CD14-positive monocyte (primary cell): ENCODE measurements around the gene TRIM25. TPM values are rescaled to one million over a fixed set of nuclear protein-coding genes. Genes with fewer than 3 reads are reported as not detected.

Source experiments
- DNase-seq, 3 donors: peaks; one replicate each; pipeline ENCODE4 v3.0.0-alpha.2; 2011 to 2022
- H2AFZ ChIP-seq: 2 replicates; pipeline ENCODE4 v1.6.0; 2012; ENCODE audit warnings: mild to moderate bottlenecking, low read depth, low read length, inconsistent platforms; ENCODE audit not compliant: insufficient read depth, poor library complexity, severe bottlenecking
- H3K27ac ChIP-seq, 2 donors: 1 replicate in 1 of 2; 2 replicates in 1 of 2; pipeline ENCODE4 v1.5.1; 2012 to 2013; ENCODE audit warnings: low read length in 2 of 2, control low read depth in 1 of 2, inconsistent platforms in 1 of 2, low read depth in 1 of 2, mild to moderate bottlenecking in 1 of 2
- H3K27me3 ChIP-seq, 2 donors: one replicate each; pipeline versions ENCODE4 v1.6.0 to v1.6.1; 2011 to 2013; ENCODE audit warnings: low read length in 2 of 2; ENCODE audit not compliant: control insufficient read depth in 2 of 2, insufficient read depth in 2 of 2
- H3K36me3 ChIP-seq, 2 donors: replicated peaks in 1 of 2; 1 replicate in 1 of 2; 2 replicates in 1 of 2; pipeline versions ENCODE4 v1.5.1 to v1.6.1; 2012 to 2013; ENCODE audit warnings: low read length in 2 of 2, control low read depth in 1 of 2, inconsistent platforms in 1 of 2, mild to moderate bottlenecking in 1 of 2; ENCODE audit not compliant: insufficient read depth in 2 of 2, control insufficient read depth in 1 of 2
- H3K4me1 ChIP-seq, 2 donors: 1 replicate in 1 of 2; 2 replicates in 1 of 2; pipeline versions ENCODE4 v1.5.1 to v1.6.1; 2012 to 2013; ENCODE audit warnings: low read length in 2 of 2, control low read depth in 1 of 2, inconsistent platforms in 1 of 2, mild to moderate bottlenecking in 1 of 2, moderate library complexity in 1 of 2; ENCODE audit not compliant: insufficient read depth in 2 of 2, control insufficient read depth in 1 of 2
- H3K4me2 ChIP-seq: replicated peaks from 2 replicates; pipeline ENCODE3; 2012; ENCODE audit warnings: low read length, moderate library complexity, mild to moderate bottlenecking; ENCODE audit not compliant: poor library complexity, severe bottlenecking; ENCODE audit errors: extremely low read depth
- H3K4me3 ChIP-seq, 3 experiments: fragments of 200-600 bp in 1 of 3; sonication (generic) in 1 of 3; replicated peaks in 1 of 3; 1 replicate in 2 of 3; 2 replicates in 1 of 3; pipeline ENCODE4 v1.5.1; 2011 to 2013; ENCODE audit warnings: low read length in 3 of 3, mild to moderate bottlenecking in 3 of 3, control low read depth in 2 of 3, low read depth in 2 of 3, inconsistent platforms in 1 of 3, moderate library complexity in 1 of 3
- H3K79me2 ChIP-seq: 2 replicates; pipeline ENCODE4 v1.6.0; 2012; ENCODE audit warnings: mild to moderate bottlenecking, control low read depth, inconsistent platforms, low read length, moderate library complexity; ENCODE audit not compliant: insufficient read depth
- H3K9ac ChIP-seq: 2 replicates; pipeline ENCODE4 v1.6.0; 2017; ENCODE audit warnings: low read length, mild to moderate bottlenecking; ENCODE audit not compliant: insufficient read depth, poor library complexity, severe bottlenecking
- H3K9me3 ChIP-seq, 2 donors: replicated peaks in 1 of 2; 1 replicate in 1 of 2; 2 replicates in 1 of 2; pipeline versions ENCODE4 v1.5.1 to v1.6.1; 2012 to 2013; ENCODE audit warnings: low read length in 2 of 2, control low read depth in 1 of 2; ENCODE audit not compliant: control insufficient read depth in 1 of 2, insufficient read depth in 1 of 2
- H4K20me1 ChIP-seq: 2 replicates; pipeline ENCODE4 v1.6.0; 2012; ENCODE audit warnings: mild to moderate bottlenecking, low read length, control low read depth, moderate library complexity; ENCODE audit not compliant: insufficient read depth
- H3K27ac Mint-ChIP-seq, 7 donors: one replicate each; pipeline ENCODE4 v1.8.0; 2020; ENCODE audit warnings: mild to moderate bottlenecking in 7 of 7, mixed read lengths in 7 of 7, moderate library complexity in 6 of 7, inconsistent platforms in 2 of 7
- H3K27me3 Mint-ChIP-seq, 3 donors: one replicate each; pipeline ENCODE4 v1.8.0; 2021 to 2022; ENCODE audit warnings: low read depth in 3 of 3, mild to moderate bottlenecking in 3 of 3, mixed read lengths in 3 of 3, moderate library complexity in 3 of 3, inconsistent platforms in 1 of 3
- H3K36me3 Mint-ChIP-seq, 2 donors: one replicate each; pipeline ENCODE4 v1.8.0; 2020; ENCODE audit warnings: mixed read lengths in 2 of 2, inconsistent platforms in 1 of 2, mild to moderate bottlenecking in 1 of 2
- H3K4me1 Mint-ChIP-seq: one replicate; pipeline ENCODE4 v1.8.0; 2020; ENCODE audit warnings: mild to moderate bottlenecking, mixed read lengths
- H3K4me3 Mint-ChIP-seq, 2 donors: one replicate each; pipeline ENCODE4 v1.8.0; 2020; ENCODE audit warnings: mild to moderate bottlenecking in 2 of 2, mixed read lengths in 2 of 2, moderate library complexity in 1 of 2
- H3K9me3 Mint-ChIP-seq, 7 donors: one replicate each; pipeline ENCODE4 v1.8.0; 2020 to 2022; ENCODE audit warnings: mixed read lengths in 7 of 7, mild to moderate bottlenecking in 6 of 7, moderate library complexity in 6 of 7, inconsistent platforms in 2 of 7
- WGBS: methylation state at CpG from one replicate; pipeline ENCODE4 v1.1.5; 2013; ENCODE audit warnings: missing lambda C conversion rate; ENCODE audit not compliant: insufficient coverage; 5-methylcytosine and 5-hydroxymethylcytosine counted together
- intact Hi-C, 2 donors: fragments of 100-400 bp; cut with micrococcal nuclease; formaldehyde crosslinking; loops; one replicate each; pipeline versions ENCODE4 v1.15.0 to v1.15.1; 2023
- polyA plus RNA-seq, 3 donors: library from polyadenylated mRNA; depleted of rRNA in 1 of 3; unstranded in 2 of 3; stranded (reverse) in 1 of 3; fragments of 300-500 nt in 2 of 3; fragments of >200 nt in 1 of 3; fragmentation: Illumina TruSeq in 2 of 3; gene quantifications; 1 replicate in 2 of 3; 2 replicates in 1 of 3; pipeline ENCODE4 v1.2.3, GENCODE V29; 2012 to 2021
- TF ChIP-seq, protein P1 (sequence below): fragments of 200-600 bp; IDR thresholded peaks from one replicate; pipeline ENCODE4 v1.8.0; 2022; ENCODE audit warnings: antibody characterized with exemption, mild to moderate bottlenecking

Gene TRIM25
- polyA plus RNA-seq, 3 donors: 5.4 to 98.3 (median 11.2) TPM

- Histone ChIP-seq H3K36me3 (peaks cover 14 to 15% of the 10 kb centered on the region in 2 donors), H3K79me2 (no peaks in the 10 kb centered on the region), H4K20me1 (no peaks in the 10 kb centered on the region), H3K9me3 (no peaks in the 10 kb centered on the region), H3K4me1 (no peaks in the 10 kb centered on the region), H3K27ac (no peak overlapping the region), H3K4me2 (no peak overlapping the region), H3K27me3 (no peaks in the 10 kb centered on the region), H3K9ac (no peak overlapping the region), H3K4me3 (no peak overlapping the region), H2AFZ (no peak overlapping the region)
- H3K9me3 Mint-ChIP-seq: no peaks in the 10 kb centered on the region
- no peak overlapping the region for H3K4me3 Mint-ChIP-seq
- peaks cover 0 to 2% (median 0%) of the 10 kb centered on the region in 3 donors for H3K27me3 Mint-ChIP-seq
- no peak overlapping the region for H3K27ac Mint-ChIP-seq
- WGBS: no CpG with 5 or more reads among the region's 4 CpGs
- DNase-seq: no peak
- intact Hi-C loops: no loop called here
- TF ChIP-seq, protein P1, sequence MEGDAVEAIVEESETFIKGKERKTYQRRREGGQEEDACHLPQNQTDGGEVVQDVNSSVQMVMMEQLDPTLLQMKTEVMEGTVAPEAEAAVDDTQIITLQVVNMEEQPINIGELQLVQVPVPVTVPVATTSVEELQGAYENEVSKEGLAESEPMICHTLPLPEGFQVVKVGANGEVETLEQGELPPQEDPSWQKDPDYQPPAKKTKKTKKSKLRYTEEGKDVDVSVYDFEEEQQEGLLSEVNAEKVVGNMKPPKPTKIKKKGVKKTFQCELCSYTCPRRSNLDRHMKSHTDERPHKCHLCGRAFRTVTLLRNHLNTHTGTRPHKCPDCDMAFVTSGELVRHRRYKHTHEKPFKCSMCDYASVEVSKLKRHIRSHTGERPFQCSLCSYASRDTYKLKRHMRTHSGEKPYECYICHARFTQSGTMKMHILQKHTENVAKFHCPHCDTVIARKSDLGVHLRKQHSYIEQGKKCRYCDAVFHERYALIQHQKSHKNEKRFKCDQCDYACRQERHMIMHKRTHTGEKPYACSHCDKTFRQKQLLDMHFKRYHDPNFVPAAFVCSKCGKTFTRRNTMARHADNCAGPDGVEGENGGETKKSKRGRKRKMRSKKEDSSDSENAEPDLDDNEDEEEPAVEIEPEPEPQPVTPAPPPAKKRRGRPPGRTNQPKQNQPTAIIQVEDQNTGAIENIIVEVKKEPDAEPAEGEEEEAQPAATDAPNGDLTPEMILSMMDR: no peak
- peaks cover 23 to 34% of the 10 kb centered on the region in 2 donors for H3K36me3 Mint-ChIP-seq
- no peaks in the 10 kb centered on the region for H3K4me1 Mint-ChIP-seq
Measured at GRCh38 chr17:56847106-56847505, 66.7 kb downstream of the TRIM25 start.

DNA sequence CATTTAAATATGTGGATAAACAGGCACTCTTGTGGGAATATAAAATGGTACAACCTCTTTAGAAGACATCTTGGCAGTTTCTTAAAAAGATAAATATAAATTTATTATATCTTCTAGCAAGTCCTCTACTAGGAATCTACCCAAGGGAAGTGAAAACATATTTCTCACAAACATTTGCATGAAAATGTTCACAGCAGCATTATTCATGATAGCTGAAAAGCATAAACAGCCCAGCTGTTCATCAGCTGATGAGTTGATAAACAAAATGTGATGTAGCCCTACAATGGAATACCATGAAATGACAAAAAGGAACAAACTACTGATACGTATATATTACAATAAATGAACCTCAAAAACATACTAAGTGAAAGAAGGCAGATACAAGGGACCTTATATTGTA is 67.9 kb downstream of the TRIM25 start:
- peaks cover 18 to 28% of the 10 kb centered on the region in 2 donors for H3K36me3 Mint-ChIP-seq
- TF ChIP-seq, protein P1: no peak
- intact Hi-C loops: no loop called here

More for the DNA sequence above, 67.9 kb downstream of the TRIM25 start:
- no peaks in the 10 kb centered on the region for H3K27me3 Mint-ChIP-seq
- no peak for DNase-seq
- Histone ChIP-seq H3K9ac (no peak overlapping the region), H3K9me3 (no peaks in the 10 kb centered on the region), H2AFZ (no peak overlapping the region), H3K4me1 (no peaks in the 10 kb centered on the region), H4K20me1 (no peaks in the 10 kb centered on the region), H3K27ac (no peak overlapping the region), H3K4me2 (no peak overlapping the region), H3K27me3 (no peaks in the 10 kb centered on the region), H3K36me3 (peaks cover 14 to 15% of the 10 kb centered on the region in 2 donors), H3K79me2 (no peaks in the 10 kb centered on the region), H3K4me3 (no peak overlapping the region)
- no peaks in the 10 kb centered on the region for H3K9me3 Mint-ChIP-seq
- H3K4me3 Mint-ChIP-seq: no peak overlapping the region
- no peak overlapping the region for H3K27ac Mint-ChIP-seq
- no CpG with 5 or more reads among the region's 1 CpG for WGBS
- H3K4me1 Mint-ChIP-seq: no peaks in the 10 kb centered on the region
